Measurements from ENCODE around the gene BEX4. TPM values are rescaled to one million over a fixed set of nuclear protein-coding genes. Genes with fewer than 3 reads are reported as not detected.

Gene BEX4
- total RNA-seq, 1 experiment from 2014 or later = 0.27 TPM

DNA sequence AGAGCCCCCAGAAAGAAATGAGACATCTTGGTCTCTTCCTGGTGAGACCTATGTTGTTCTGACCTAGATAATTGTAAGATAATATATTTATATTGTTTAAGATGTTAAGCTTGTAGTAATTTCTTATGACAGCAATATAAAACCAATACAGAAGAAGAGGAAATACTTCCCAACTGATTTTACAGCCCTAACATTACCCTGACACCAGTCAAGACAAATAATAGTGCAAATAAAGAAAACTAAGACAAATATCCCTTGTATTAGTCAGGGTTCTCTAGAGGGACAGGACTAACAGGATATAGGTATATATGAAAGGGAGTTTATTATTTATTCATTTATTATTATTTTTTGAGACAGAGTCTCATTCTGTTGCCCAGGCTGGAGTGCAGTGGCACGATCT lies 21.4 kb downstream of the BEX4 start:
- DNase-seq (ENCODE audit: low spot score) = no peak

DNA sequence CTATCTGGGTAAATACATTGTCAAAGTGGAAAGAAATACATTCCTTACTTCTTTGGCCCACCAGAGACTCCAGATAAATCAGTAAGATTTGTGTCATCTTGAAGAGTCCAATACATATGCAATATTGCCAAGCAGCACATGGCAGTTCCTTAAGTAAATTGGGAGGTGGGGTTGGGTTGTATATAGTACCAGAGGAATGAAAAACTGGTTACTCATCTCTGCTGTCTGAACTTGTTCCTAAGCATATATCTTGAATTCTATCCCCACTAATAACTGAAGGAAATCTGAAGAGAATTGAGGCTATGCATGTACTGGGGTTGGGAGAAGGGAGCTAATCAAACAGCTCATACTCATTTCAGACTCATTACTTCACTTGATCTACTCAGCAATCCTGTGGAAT lies 25.2 kb downstream of the BEX4 start:
- DNase-seq (ENCODE audit: low spot score) = no peak

DNA sequence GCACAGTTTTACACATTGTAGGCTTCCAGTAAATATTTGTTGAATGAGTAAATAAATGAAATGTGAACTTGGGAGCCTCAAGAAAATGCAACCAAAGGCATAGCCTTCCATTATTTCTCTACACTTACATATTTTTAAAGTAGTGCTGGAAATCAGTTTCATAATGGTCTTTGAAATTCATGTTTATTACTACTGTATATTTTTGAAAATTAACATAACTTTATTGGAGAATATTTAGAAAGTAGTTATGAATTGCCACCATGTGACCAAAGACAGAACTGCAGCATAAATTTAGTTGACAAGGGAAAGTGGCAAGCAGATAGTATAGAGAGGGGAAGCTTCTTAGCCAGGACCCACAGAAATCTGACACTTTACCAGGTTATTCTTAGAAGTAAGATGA lies 33.6 kb downstream of the BEX4 start:
- DNase-seq (ENCODE audit: low spot score) = no peak

DNA sequence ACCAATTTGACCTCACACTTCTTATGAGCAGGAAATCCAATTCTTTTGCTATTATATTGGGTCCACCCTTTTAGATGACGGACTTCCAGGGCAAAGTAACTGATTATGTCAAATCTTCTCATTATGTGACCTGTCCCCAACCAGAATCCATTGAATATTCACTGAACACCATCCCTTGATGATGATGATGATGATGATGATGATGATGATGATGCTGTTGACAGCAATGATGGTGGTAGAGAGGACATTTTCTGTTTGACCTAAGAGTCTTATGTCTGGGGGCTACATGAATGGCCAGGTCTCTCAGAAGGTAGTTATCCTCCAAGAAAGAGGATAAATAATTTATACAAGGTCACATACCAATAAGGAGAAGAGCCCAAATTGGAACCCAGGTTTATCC lies 34.9 kb downstream of the BEX4 start:
- DNase-seq (ENCODE audit: low spot score) = no peak

DNA sequence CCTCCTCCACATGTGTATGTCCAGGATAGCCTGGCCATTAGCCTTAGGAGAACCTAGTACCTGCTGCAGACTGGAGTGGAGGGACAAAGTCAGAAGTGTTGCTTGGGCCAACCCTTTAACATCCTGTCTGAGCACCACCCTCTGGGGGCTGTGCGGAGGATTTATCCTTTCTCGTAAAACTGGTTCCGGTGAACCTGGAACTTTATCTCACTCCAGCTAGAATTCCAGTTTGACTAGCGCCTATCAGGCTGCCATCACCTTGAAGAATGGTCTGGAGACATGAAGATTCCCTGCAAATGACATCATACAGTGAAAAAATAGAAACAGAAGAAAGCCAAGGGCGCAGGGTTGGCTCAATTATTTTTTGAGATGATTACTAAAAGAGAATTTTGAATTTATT lies 36.1 kb downstream of the BEX4 start:
- no peak for DNase-seq (ENCODE audit: low spot score)

DNA sequence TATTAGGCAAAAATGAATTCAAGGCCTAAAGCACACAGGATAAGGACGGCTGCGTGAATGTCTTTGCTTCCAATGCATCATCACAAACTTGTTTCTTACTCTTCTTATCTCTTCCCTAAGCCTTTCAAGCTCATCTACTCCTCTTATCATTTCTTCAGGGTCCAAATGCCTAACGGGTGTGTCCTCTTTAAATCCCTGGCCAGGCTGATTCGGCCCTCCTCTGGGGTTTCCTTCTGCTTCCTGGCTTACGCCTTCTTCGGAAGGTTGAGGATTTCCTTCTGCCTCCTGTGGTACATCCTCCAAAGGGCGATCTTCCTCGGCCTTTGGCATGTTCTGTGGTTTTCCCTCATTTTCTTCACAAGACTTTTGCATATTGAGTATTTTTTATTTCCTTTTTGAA lies 38.7 kb downstream of the BEX4 start:
- DNase-seq (ENCODE audit: low spot score) = no peak

DNA sequence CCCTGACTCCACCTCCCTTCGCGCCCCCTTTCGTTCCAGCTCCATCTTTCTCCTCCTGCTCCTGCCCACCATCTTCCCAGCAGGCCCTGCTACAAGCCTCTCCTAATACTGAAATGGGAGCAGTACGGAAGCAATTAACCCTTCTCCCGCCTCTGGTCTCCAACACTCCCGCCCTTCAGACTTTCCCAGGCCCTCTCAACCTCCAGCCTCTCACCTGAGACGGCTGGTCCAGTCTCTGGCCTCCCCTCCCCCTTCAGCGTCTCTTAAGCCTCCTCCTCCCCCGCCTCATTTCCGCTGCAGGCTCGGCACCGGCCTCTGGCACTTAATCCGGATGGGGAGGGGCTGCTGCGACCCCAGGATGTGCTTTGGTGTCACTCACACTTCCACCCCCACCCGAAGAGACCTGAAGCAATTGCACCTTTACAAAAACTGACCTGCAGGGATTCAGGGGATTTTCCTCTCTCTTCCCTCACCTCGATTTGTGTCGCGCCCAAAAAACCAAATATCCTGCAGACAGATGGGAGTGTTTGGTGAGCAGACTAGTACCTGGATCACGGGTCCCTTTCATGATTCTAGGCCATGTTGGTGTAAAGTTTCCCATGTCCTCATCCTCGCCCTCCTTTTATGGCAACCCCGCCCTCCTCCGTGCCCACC lies 39.4 kb downstream of the BEX4 start:
- DNase-seq (ENCODE audit: low spot score) = peak; percentile 47

DNA sequence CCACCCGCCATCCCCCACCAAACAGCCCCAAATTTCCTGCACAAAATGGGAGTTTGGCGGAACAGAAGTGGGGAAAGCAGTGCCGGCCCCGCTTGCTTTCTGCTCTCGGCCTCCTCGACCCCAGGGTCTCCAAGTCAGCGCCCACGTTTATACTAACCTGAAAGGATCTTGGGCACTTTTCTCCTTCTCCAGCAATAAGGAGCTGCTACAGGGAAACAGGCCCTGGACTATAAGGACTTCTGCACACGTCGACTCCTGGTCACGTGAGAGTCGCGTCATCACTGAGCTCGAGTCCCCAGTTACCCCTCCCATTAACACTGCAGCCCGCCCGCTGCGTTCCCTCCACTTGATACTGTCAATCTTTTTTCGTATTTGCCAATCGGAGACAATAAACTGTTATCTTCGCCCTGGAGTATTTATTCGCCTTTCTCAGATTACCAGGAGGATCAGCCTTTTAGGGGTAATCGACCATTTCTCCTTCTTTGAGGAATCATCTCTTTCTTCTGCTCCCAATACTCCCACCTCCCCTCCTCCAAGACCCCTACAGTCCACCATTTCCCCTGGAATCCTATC lies 40.1 kb downstream of the BEX4 start, which contains the start of gene TCEAL8:
TCEAL8 (minus strand) TSS at position 235 of the 573 bp plus-strand sequence. CDS start 1,176 bp downstream, outside the sequence.
- DNase-seq (ENCODE audit: low spot score) = peak; percentile 80

DNA sequence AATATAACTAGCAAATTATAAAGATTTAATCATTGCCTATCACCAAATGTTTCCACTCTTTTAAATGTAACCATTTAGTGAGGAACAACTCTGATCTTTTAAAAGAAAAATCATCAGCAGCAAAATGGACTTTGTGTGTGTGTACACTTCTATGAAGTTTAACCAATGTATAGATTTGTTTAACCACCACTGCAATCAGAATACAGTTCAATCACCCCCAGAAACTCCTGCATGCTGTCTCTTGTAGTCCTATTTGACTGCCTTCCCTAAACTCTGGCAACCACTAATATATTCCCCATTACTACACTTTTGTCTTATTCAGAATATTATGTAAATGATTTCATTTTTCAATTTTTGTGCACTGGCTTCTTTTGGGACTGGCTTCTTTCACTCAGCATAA lies 41.7 kb downstream of the BEX4 start:
- no peak for DNase-seq (ENCODE audit: low spot score)

DNA sequence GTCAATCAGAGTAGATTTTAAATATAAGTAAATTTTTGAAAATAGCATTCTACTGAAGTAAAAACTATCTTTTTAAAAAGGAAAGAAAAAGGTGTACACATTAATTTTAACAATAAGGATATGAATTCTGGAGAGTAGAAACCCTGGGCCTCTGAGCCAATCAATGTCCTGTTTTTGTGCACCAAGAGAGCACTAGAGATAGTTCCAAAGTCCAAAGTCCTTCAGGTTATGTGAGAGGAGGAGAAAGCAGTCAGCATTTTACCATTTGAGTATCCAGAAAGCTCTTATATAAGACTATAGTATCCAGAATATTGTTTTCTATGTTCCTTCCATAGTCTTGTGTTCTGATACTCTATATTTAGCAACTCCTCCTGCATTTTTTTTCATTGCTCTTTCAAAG lies 43.4 kb downstream of the BEX4 start:
- DNase-seq (ENCODE audit: low spot score) = no peak

Other genes with a start within 250 kb of the BEX4 start
- gene BEX1, start 150.9 kb upstream of the BEX4 start, total RNA-seq (2014; rRNA removed; shearing (Covaris generic)) = 53.5 and 61.2 TPM in 2 replicates
- gene NXF3, start 122.0 kb upstream of the BEX4 start, total RNA-seq (2014; rRNA removed; shearing (Covaris generic)) = 0.10 TPM in 1 of 2 replicates, not detected in the other
- 186 and 188 TPM in 2 replicates for gene TCEAL8, start 40.0 kb downstream of the BEX4 start, total RNA-seq (2014; rRNA removed; shearing (Covaris generic))
- not detected in 2 replicates for gene TCEAL5, start 61.6 kb downstream of the BEX4 start, total RNA-seq (2014; rRNA removed; shearing (Covaris generic))
- gene BEX2, start 95.9 kb downstream of the BEX4 start, total RNA-seq (2014; rRNA removed; shearing (Covaris generic)) = 17.6 and 19.2 TPM in 2 replicates
- gene TCEAL7, start 115.1 kb downstream of the BEX4 start, total RNA-seq (2014; rRNA removed; shearing (Covaris generic)) = 8.7 and 13.1 TPM in 2 replicates
- 116 and 141 TPM in 2 replicates for gene TCEAL9, start 141.4 kb downstream of the BEX4 start, total RNA-seq (2014; rRNA removed; shearing (Covaris generic))
- 426 and 477 TPM in 2 replicates for gene BEX3, start 161.4 kb downstream of the BEX4 start, total RNA-seq (2014; rRNA removed; shearing (Covaris generic))